GM19099 (cell line): Measurements from ENCODE around the gene PRR29.

Source experiments
- POLR2A ChIP-seq: IDR thresholded peaks from 3 replicates; pipeline ENCODE4 v1.6.1; 2011; ENCODE audit warnings: low read depth; ENCODE audit not compliant: insufficient read length; ENCODE audit errors: extremely low read depth

The PRR29 gene

GRCh38 chr17:64015447-64015846, 17.3 kb downstream of the PRR29 start:
- TF ChIP-seq POLR2A = no peak

DNA sequence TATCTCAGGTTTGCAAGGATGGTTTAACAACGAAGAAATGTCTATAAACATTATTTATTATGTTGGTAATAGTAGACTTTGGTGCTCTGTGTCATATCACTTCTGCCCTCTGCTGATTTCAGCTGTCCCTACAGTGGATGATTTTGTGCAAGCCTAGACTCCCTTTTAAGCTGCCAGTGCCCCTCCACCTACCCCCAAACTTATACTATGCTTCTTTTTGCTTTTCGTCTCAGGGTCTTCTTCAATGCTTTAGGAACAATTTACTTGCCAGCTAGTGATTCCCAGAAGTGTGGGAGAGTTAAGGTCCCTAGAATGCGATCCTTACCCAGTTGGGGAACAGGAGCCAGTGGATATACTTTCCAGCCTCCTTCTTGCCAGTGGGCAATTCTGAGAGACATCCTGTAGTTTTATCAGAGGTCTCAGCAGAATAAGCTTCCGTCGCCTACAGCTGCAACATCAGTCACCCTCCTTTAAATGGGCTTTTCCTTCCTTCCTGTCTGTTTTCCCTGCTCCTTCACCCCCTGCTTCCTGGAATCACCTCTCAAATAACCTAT, 18.2 kb downstream of the PRR29 start:
- no peak for TF ChIP-seq POLR2A

DNA sequence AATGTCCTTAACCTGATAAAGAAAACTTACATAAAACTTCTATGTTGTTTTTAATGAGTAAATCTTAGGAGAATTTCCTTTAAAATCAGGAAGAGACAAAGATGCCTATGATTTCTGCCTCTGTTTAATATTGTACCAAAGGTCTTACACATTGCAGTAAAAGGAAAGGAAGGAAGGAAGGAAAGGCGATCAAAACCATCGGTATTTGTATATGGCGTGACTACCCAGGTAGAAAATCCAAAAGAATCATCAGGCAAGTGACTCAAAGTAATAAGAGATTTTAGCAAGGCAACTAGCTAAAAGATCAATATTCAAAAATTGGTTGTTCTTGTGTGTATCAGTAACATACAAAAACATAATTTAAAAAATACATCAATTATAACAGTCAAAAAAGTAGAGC, 18.8 kb downstream of the PRR29 start:
- no peak for TF ChIP-seq POLR2A

DNA sequence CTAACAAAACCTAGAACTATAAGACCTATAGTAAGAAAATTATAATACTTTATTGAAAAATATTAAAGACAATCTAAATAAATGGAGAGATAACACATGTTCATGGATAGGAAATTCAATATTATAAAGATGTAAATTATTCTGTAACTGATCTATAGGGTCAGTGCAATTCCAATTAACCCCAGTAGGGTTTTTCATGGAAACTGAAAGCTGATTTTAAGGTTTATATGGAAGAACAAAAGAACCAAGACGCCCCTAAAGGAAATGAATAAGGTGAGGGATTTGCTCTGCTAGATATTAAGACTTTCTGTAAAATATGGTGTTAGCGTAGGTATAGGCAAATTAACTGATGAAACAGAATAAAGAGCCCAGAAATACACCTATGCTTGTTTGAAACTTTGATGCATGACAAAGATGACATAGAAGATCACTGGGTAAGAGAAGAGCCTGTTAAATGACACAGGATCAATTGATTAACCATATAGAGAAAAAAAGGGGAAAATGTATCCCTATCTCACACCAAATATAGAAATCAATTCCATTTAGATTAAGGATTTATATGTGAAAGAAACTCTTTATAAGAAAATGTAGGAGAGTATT, 19.3 kb downstream of the PRR29 start:
- no peak for TF ChIP-seq POLR2A

DNA sequence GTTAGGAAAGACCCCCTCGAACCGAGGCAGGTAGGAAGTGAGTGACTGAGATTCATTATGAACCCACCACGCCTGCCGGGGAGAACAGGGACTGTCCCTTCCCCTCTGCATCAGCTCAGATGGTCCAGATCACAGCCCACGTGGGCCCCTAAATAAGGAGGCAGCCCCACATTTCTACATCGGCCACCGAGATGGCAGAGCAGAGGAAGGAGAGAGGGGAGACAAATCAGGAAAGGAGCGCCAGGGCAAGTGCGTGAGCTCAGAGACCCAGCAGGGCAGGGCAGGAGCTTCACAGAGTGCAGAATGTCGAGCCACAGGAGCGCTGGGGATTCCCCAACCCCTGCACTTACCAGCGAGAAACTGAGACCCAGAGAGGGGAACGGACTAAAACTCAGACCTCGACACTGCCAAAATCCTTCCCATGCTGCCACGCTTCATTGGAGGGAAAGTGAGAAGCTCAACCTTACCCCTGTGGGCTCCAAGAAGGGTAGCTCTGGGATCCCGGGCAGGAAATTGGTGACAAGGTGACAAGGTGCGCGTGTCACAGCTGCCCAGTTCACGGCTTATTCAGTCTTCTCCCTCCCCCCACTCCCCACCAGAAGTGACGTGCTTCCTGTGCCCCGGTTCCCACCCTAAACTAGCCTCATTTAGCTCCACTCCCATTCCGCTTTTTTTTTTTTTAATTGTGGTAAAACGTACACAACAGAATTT, 22.1 kb downstream of the PRR29 start, which contains the start of gene ICAM2:
Gene ICAM2 (minus strand): TSS at position 578 of the 711 bp plus-strand sequence. CDS start 13,942 bp downstream, outside the sequence.
- peak; percentile 74 for TF ChIP-seq POLR2A

DNA sequence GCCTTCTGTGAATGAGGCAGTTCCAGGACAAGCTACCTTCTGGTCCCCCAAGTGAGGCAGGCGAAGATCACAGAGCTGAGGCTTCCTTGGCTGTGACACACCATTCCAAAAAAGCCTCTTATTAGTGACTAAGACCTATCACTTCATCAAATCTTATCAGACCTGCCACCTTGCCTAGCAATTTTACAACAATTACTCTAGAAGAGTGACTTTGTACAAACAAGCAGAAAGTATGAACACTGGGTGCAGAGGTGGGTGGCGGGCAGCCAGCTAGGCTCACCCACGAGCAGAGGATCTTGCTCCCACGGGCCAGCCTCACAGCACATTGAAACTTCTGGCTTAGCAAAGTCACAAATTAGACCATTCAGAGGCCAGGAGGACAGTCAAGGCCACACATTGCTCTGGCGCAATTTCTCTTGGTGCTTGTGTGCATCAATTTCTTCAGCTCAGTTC, 24.5 kb downstream of the PRR29 start:
- no peak for TF ChIP-seq POLR2A

GRCh38 chr17:64024215-64024654, 26.1 kb downstream of the PRR29 start:
- no peak for TF ChIP-seq POLR2A

DNA sequence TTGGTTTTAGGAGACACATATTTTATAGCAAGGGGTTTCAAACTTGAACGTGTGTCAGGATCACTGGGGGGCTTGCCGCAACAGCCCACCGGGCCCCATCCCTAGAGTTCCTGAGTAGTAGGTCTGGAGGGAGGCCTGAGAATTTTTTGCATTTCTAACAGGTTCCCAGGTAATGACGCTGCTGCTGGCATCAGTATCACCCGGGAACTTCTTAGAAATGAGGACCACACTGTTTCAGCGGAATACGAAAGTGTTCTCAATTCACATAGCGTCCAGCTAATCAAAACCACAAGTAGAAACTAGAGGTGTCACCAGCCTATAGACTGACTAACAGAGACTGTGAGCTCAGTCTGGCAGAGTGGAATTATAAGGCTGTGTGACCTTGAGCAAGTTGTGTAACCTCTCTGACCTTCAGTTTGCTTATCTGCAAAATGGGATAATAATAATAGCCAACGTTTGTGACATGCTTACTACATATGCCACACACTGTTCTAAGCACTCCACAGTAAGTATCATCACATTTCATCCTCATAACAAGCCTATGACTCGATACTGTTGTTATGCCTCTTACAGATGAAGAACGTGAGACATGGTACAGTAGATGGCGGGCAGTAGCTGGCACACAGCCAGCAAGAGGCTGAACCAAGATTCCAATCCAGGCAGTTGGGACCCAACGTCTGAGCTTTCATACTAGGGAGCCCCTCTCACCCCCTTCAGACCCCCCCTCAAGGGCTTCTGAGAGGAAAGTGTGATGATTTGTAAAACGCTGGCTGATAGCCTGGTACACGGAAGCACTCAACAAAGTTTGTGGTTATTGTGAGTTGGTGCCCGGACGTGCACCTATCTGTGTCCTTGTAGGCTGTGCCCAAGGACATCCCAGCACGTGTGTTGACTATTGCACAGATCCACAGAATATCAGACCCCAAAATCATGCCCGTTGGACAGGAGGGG, 26.9 kb downstream of the PRR29 start:
- TF ChIP-seq POLR2A = no peak

- TF ChIP-seq POLR2A = no peak
Measured at GRCh38 chr17:64025732-64026294, 27.7 kb downstream of the PRR29 start.

GRCh38 chr17:64028874-64029464, 30.8 kb downstream of the PRR29 start:
- no peak for TF ChIP-seq POLR2A

DNA sequence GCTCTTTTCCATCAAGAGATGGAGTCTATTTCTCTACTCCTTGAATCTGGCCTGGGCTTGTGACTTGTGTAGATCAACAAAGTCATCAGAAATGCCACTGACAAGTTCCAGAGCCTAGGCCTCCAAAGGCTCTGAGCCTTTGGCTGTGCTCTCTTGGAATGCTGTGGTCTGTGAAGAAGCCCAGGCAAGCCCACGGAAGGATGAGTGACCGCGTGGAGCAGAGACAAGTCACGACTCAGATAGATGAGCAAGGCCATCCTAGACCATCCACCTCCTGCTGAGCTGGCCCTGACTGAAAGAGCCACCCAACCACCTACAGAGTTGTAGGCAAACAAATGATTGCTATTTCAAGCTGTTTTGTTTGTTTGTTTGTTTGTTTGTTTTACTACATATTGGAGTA, 33.9 kb downstream of the PRR29 start:
- no peak for TF ChIP-seq POLR2A

DNA sequence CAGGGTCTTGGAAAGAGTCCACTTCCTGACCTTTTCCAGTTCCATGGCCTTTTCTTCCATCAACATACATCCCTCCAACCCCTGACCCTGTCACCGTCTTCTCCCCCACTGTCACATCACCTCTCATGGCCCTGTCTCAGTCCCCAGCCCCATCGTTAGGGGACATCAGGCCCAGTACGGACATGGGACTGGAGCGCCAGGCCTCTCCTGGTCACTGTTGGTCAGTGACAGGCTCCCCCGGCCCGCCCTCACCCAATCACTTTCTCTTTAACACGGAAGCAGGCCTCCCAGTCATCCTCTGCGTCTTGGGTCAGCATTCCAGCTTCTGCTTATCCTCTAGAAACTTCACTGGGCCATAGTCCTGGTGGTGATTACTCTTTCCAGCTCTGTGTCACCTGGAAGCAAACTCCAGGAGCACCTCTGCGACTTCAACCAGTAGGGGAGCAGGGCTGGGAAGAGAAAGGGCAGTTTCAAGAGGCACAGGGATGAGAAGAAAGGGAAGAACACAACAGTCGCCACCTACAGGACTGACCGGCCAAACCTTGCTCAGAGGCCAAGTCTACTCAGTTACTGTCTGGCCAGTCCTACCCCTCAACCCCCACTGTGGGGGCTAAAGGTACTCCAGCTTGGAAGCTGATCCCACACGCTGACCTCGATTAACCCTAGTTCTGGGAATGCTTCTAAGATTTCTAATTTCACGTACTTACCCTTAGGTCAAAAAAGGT, 38.2 kb downstream of the PRR29 start:
- no peak for TF ChIP-seq POLR2A

- no peak for TF ChIP-seq POLR2A
Measured at GRCh38 chr17:64037180-64037579, 39.0 kb downstream of the PRR29 start.

DNA sequence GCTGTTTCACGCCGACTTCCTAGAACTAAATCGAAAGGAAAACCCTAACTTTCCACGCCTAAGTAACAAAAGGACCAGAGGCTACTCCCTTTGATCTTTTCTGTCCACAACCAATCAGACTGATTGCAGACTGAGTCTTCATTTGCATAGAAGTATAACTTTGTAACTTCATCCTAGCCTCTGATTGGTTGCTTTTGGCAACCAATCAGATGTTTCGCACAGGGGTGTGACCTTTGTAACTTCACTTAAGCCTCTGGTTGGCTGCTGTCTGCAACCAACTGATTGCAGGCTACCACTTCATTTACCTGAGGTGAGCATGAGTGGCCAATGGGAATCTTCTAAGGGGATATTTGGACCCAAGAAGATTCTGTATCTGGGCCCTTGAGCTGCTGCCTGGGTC, 39.7 kb downstream of the PRR29 start:
- TF ChIP-seq POLR2A = no peak
